ENCODE data around the gene GUCY1A1.

Gene GUCY1A1

GRCh38 chr4:155772459-155773195 is 106.0 kb downstream of the GUCY1A1 start:
- DNase-seq (ENCODE audit: low spot score) (no peak), FAIRE-seq (no peak)

- DNase-seq (ENCODE audit: low spot score) (no peak), FAIRE-seq (no peak)
Observed at GRCh38 chr4:155773196-155773800, 106.7 kb downstream of the GUCY1A1 start.

- no peak for DNase-seq (ENCODE audit: low spot score)
- FAIRE-seq: no peak
Observed at GRCh38 chr4:155774033-155774432, 107.4 kb downstream of the GUCY1A1 start.

- FAIRE-seq: no peak
- DNase-seq (ENCODE audit: low spot score): no peak
Observed at GRCh38 chr4:155777971-155778735, 111.5 kb downstream of the GUCY1A1 start.

GRCh38 chr4:155780775-155781174 is 114.1 kb downstream of the GUCY1A1 start:
- peak; percentile 6 for DNase-seq (ENCODE audit: low spot score)
- FAIRE-seq: no peak

GRCh38 chr4:155781249-155781831 is 114.7 kb downstream of the GUCY1A1 start:
- DNase-seq (ENCODE audit: low spot score) (no peak), FAIRE-seq (peak; percentile 18)

Data from RCC 7860 (cell line).